ENCODE data around the gene CYP2F1.

Gene CYP2F1

GRCh38 chr19:41154060-41154459 is 39.8 kb downstream of the CYP2F1 start:
- Histone ChIP-seq H3K4me1 (ENCODE audit: control insufficient read depth in 2 of 2, insufficient read depth in 1 of 2, low read depth in 1 of 2, low read length in 2 of 2) (no peaks in the 10 kb centered on the region), H3K4me3 (ENCODE audit: low read length in 2 of 2) (no peak overlapping the region), H2AFZ (ENCODE audit: low read length) (no peak overlapping the region), H2BK15ac (ENCODE audit: low read length) (no peak overlapping the region), H2BK120ac (ENCODE audit: low read depth, low read length) (no peak overlapping the region), H3K27me3 (ENCODE audit: control insufficient read depth in 3 of 3, insufficient read depth in 3 of 3, low read depth in 1 of 3, low read length in 3 of 3) (no peaks in the 10 kb centered on the region), H2BK5ac (ENCODE audit: low read length) (no peak overlapping the region), H3K14ac (ENCODE audit: low read length) (no peak overlapping the region), H3K79me1 (ENCODE audit: low read depth, low read length) (no peaks in the 10 kb centered on the region), H3K27ac (replicated peaks; ENCODE audit: low read length) (no peak overlapping the region), H3K4ac (ENCODE audit: low read length) (no peak overlapping the region), H3K9me3 (replicated peaks in 1 of 2; ENCODE audit: control insufficient read depth in 2 of 2, insufficient read depth in 1 of 2, low read depth in 1 of 2, low read length in 2 of 2) (no peaks in the 10 kb centered on the region), H2AK5ac (ENCODE audit: low read depth, low read length) (no peak overlapping the region), H3K4me2 (ENCODE audit: insufficient read depth, low read length, poor library complexity, severe bottlenecking) (no peak overlapping the region), H2BK12ac (ENCODE audit: low read length) (no peak overlapping the region), H4K8ac (ENCODE audit: low read depth, low read length) (no peak overlapping the region), H3K36me3 (replicated peaks in 1 of 2; ENCODE audit: control insufficient read depth in 2 of 2, insufficient read depth in 2 of 2, low read length in 2 of 2) (no peaks in the 10 kb centered on the region), H3K23ac (ENCODE audit: low read depth, low read length, poor library complexity) (no peak overlapping the region), H4K91ac (ENCODE audit: low read depth, low read length, poor library complexity) (no peak overlapping the region), H3K9ac (ENCODE audit: low read depth, low read length, poor library complexity) (no peak overlapping the region), H3K18ac (ENCODE audit: low read length) (no peak overlapping the region)
- DNase-seq (ENCODE audit: low spot score) = no peak
- no CpG with 5 or more reads among the region's 7 CpGs for WGBS, 2 donors (ENCODE audit: extremely low coverage in 2 of 2, insufficient read length in 2 of 2, insufficient replicate concordance in 1 of 2)

- Histone ChIP-seq H3K27ac (replicated peaks; ENCODE audit: low read length) (no peak overlapping the region), H3K4me2 (ENCODE audit: insufficient read depth, low read length, poor library complexity, severe bottlenecking) (no peak overlapping the region), H3K4me3 (ENCODE audit: low read length in 2 of 2) (no peak overlapping the region), H4K8ac (ENCODE audit: low read depth, low read length) (no peak overlapping the region), H3K9me3 (replicated peaks in 1 of 2; ENCODE audit: control insufficient read depth in 2 of 2, insufficient read depth in 1 of 2, low read depth in 1 of 2, low read length in 2 of 2) (no peaks in the 10 kb centered on the region), H2AK5ac (ENCODE audit: low read depth, low read length) (no peak overlapping the region), H3K79me1 (ENCODE audit: low read depth, low read length) (no peaks in the 10 kb centered on the region), H3K18ac (ENCODE audit: low read length) (no peak overlapping the region), H2BK120ac (ENCODE audit: low read depth, low read length) (no peak overlapping the region), H3K23ac (ENCODE audit: low read depth, low read length, poor library complexity) (no peak overlapping the region), H2BK15ac (ENCODE audit: low read length) (no peak overlapping the region), H3K27me3 (ENCODE audit: control insufficient read depth in 3 of 3, insufficient read depth in 3 of 3, low read depth in 1 of 3, low read length in 3 of 3) (no peaks in the 10 kb centered on the region), H2BK12ac (ENCODE audit: low read length) (no peak overlapping the region), H4K91ac (ENCODE audit: low read depth, low read length, poor library complexity) (no peak overlapping the region), H3K36me3 (replicated peaks in 1 of 2; ENCODE audit: control insufficient read depth in 2 of 2, insufficient read depth in 2 of 2, low read length in 2 of 2) (no peaks in the 10 kb centered on the region), H2AFZ (ENCODE audit: low read length) (no peak overlapping the region), H3K9ac (ENCODE audit: low read depth, low read length, poor library complexity) (no peak overlapping the region), H3K4ac (ENCODE audit: low read length) (no peak overlapping the region), H3K4me1 (ENCODE audit: control insufficient read depth in 2 of 2, insufficient read depth in 1 of 2, low read depth in 1 of 2, low read length in 2 of 2) (no peaks in the 10 kb centered on the region), H3K14ac (ENCODE audit: low read length) (no peak overlapping the region), H2BK5ac (ENCODE audit: low read length) (no peak overlapping the region)
- no peak for DNase-seq (ENCODE audit: low spot score)
- no CpG with 5 or more reads among the region's 2 CpGs for WGBS, 2 donors (ENCODE audit: extremely low coverage in 2 of 2, insufficient read length in 2 of 2, insufficient replicate concordance in 1 of 2)
Measured at GRCh38 chr19:41156207-41156606, 42.0 kb downstream of the CYP2F1 start.

GRCh38 chr19:41159881-41160280 is 45.6 kb downstream of the CYP2F1 start:
- Histone ChIP-seq H3K27me3 (ENCODE audit: control insufficient read depth in 3 of 3, insufficient read depth in 3 of 3, low read depth in 1 of 3, low read length in 3 of 3) (no peaks in the 10 kb centered on the region), H3K4me3 (ENCODE audit: low read length in 2 of 2) (no peak overlapping the region), H2BK15ac (ENCODE audit: low read length) (no peak overlapping the region), H3K4me2 (ENCODE audit: insufficient read depth, low read length, poor library complexity, severe bottlenecking) (no peak overlapping the region), H2BK120ac (ENCODE audit: low read depth, low read length) (no peak overlapping the region), H4K91ac (ENCODE audit: low read depth, low read length, poor library complexity) (no peak overlapping the region), H2AFZ (ENCODE audit: low read length) (no peak overlapping the region), H3K4ac (ENCODE audit: low read length) (no peak overlapping the region), H3K9ac (ENCODE audit: low read depth, low read length, poor library complexity) (no peak overlapping the region), H3K27ac (replicated peaks; ENCODE audit: low read length) (no peak overlapping the region), H3K18ac (ENCODE audit: low read length) (no peak overlapping the region), H3K36me3 (replicated peaks in 1 of 2; ENCODE audit: control insufficient read depth in 2 of 2, insufficient read depth in 2 of 2, low read length in 2 of 2) (no peaks in the 10 kb centered on the region), H2BK12ac (ENCODE audit: low read length) (no peak overlapping the region), H3K4me1 (ENCODE audit: control insufficient read depth in 2 of 2, insufficient read depth in 1 of 2, low read depth in 1 of 2, low read length in 2 of 2) (no peaks in the 10 kb centered on the region), H3K79me1 (ENCODE audit: low read depth, low read length) (no peaks in the 10 kb centered on the region), H2AK5ac (ENCODE audit: low read depth, low read length) (no peak overlapping the region), H3K14ac (ENCODE audit: low read length) (no peak overlapping the region), H3K23ac (ENCODE audit: low read depth, low read length, poor library complexity) (no peak overlapping the region), H2BK5ac (ENCODE audit: low read length) (no peak overlapping the region), H3K9me3 (replicated peaks in 1 of 2; ENCODE audit: control insufficient read depth in 2 of 2, insufficient read depth in 1 of 2, low read depth in 1 of 2, low read length in 2 of 2) (no peaks in the 10 kb centered on the region), H4K8ac (ENCODE audit: low read depth, low read length) (no peak overlapping the region)
- DNase-seq (ENCODE audit: low spot score) = no peak
- WGBS, 2 donors (ENCODE audit: extremely low coverage in 2 of 2, insufficient read length in 2 of 2, insufficient replicate concordance in 1 of 2) = no CpG with 5 or more reads among the region's 2 CpGs

- no peak overlapping the region for H2BK12ac ChIP-seq (ENCODE audit: low read length)
- H3K27ac ChIP-seq (replicated peaks; ENCODE audit: low read length) = no peak overlapping the region
- H2BK5ac ChIP-seq (ENCODE audit: low read length) = no peak overlapping the region
- no peaks in the 10 kb centered on the region for H3K4me1 ChIP-seq (ENCODE audit: control insufficient read depth in 2 of 2, insufficient read depth in 1 of 2, low read depth in 1 of 2, low read length in 2 of 2)
- no peak overlapping the region for H2BK15ac ChIP-seq (ENCODE audit: low read length)
- no peak overlapping the region for H3K9ac ChIP-seq (ENCODE audit: low read depth, low read length, poor library complexity)
- no peak overlapping the region for H3K4ac ChIP-seq (ENCODE audit: low read length)
- H3K79me1 ChIP-seq (ENCODE audit: low read depth, low read length) = no peaks in the 10 kb centered on the region
- no peak overlapping the region for H2AK5ac ChIP-seq (ENCODE audit: low read depth, low read length)
- H3K9me3 ChIP-seq (replicated peaks in 1 of 2; ENCODE audit: control insufficient read depth in 2 of 2, insufficient read depth in 1 of 2, low read depth in 1 of 2, low read length in 2 of 2) = no peaks in the 10 kb centered on the region
- H3K36me3 ChIP-seq (replicated peaks in 1 of 2; ENCODE audit: control insufficient read depth in 2 of 2, insufficient read depth in 2 of 2, low read length in 2 of 2) = no peaks in the 10 kb centered on the region
- H3K4me3 ChIP-seq (ENCODE audit: low read length in 2 of 2) = no peak overlapping the region
- no peak overlapping the region for H3K23ac ChIP-seq (ENCODE audit: low read depth, low read length, poor library complexity)
- no peak overlapping the region for H4K91ac ChIP-seq (ENCODE audit: low read depth, low read length, poor library complexity)
- DNase-seq (ENCODE audit: low spot score) = no peak
- H3K27me3 ChIP-seq (ENCODE audit: control insufficient read depth in 3 of 3, insufficient read depth in 3 of 3, low read depth in 1 of 3, low read length in 3 of 3) = no peaks in the 10 kb centered on the region
- no peak overlapping the region for H3K14ac ChIP-seq (ENCODE audit: low read length)
- WGBS, 2 donors (ENCODE audit: extremely low coverage in 2 of 2, insufficient read length in 2 of 2, insufficient replicate concordance in 1 of 2) = no CpG with 5 or more reads among the region's 5 CpGs
- H3K4me2 ChIP-seq (ENCODE audit: insufficient read depth, low read length, poor library complexity, severe bottlenecking) = no peak overlapping the region
- no peak overlapping the region for H2BK120ac ChIP-seq (ENCODE audit: low read depth, low read length)
- H2AFZ ChIP-seq (ENCODE audit: low read length) = no peak overlapping the region
- H3K18ac ChIP-seq (ENCODE audit: low read length) = no peak overlapping the region
- no peak overlapping the region for H4K8ac ChIP-seq (ENCODE audit: low read depth, low read length)
Measured at GRCh38 chr19:41161903-41162302, 47.7 kb downstream of the CYP2F1 start.
